Measurements from ENCODE around the gene C3orf22.

DNA sequence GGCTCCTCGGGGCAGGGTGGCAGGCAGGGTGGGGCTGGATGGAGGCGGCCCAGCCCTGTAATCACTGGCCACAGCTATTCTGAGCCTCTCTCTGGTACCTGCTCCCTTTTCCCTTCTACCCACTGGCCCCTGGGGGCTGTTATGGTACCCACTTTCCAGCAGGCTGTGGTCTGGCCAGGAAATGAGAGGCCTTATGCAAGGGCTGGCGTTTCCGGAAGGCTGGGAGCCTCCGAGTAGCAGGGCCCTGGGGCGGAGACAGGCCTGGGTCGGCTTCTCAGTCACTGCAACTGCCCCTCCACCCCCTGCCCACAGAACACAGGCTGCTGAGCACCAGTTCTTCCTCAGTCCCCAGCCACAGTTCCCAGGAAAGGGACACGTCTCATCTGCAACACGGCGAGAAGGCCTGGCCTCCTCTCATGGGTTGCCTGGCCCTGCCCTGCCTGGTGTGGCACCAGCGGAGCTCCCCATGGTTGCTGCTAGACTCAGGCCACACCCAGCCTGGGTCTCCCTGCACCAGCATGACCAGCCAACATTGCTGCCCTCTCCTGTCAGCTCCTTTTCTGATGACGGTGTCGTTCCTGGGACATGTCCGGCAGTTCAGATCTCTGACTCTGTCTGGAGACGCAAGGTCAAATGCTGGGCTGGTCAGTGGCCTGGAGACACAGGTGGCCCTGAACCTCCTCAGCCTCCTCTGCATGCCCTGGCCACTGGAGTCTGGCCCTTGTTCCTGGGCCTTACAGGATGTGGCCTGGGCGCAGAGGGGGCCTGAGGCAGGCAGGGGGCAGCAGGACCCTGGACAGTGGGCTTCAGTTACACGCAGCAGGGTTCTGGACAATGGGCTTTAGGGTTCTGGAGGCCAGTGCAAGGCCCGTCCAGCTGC, 28.3 kb downstream of the C3orf22 start:
- TF ChIP-seq EZH2 (IDR thresholded peaks at IDR 0.05; ENCODE audit: low read depth) = no peak
- TF ChIP-seq, protein P1, sequence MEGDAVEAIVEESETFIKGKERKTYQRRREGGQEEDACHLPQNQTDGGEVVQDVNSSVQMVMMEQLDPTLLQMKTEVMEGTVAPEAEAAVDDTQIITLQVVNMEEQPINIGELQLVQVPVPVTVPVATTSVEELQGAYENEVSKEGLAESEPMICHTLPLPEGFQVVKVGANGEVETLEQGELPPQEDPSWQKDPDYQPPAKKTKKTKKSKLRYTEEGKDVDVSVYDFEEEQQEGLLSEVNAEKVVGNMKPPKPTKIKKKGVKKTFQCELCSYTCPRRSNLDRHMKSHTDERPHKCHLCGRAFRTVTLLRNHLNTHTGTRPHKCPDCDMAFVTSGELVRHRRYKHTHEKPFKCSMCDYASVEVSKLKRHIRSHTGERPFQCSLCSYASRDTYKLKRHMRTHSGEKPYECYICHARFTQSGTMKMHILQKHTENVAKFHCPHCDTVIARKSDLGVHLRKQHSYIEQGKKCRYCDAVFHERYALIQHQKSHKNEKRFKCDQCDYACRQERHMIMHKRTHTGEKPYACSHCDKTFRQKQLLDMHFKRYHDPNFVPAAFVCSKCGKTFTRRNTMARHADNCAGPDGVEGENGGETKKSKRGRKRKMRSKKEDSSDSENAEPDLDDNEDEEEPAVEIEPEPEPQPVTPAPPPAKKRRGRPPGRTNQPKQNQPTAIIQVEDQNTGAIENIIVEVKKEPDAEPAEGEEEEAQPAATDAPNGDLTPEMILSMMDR (conservative IDR thresholded peaks at IDR 0.05) = no peak
